GM19099 (cell line): Measurements from ENCODE around the gene ATXN1.

Experiments
- POLR2A ChIP-seq: IDR thresholded peaks from 3 replicates; pipeline ENCODE4 v1.6.1; 2011; ENCODE audit warnings: low read depth; ENCODE audit not compliant: insufficient read length; ENCODE audit errors: extremely low read depth

ATXN1 gene

GRCh38 chr6:16767765-16768476 lies 6.7 kb upstream of the ATXN1 start:
- no peak for TF ChIP-seq POLR2A

DNA sequence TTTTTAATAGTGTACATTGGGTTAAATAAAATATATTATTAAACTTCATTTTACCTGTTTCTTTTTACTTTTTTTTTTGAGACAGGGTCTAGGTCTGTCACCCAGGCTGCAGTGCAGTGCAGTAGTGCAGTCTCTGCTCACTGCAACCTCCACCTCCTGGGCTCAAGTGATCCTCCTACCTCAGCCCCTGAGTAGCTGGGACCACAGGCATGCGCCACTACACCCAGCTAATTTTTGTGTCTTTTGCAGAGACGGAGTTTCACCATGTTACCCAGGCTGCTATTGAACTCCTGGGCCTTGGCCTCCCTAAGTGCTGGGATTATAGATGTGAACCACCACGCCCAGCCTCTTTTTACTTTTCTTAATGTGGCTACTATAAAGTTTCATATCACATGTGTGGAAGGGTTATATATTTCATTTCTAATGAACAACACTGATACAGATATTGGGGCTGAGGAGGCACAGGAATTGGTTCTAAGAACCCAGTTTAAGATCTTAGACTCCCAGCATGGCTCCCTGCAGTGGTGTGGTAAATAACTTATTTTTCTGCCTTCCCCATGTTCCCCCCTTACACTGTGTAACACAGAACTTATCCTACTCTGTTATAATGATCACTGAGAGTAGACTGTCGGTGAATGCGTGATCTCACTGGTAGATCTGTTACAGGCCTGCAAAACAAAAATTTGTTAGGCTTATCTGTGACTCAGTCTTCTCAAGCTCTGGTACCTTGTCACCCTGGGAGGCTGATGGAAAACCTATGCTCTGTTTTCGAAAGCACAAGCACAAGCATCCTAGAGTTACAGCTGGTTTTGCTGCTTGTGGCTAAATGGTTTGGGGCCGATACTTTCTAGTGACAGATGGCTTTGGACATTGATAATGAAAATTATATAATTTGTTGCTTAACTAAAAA lies 5.8 kb upstream of the ATXN1 start:
- TF ChIP-seq POLR2A = no peak

- TF ChIP-seq POLR2A = no peak
These were observed 4.8 kb upstream of the ATXN1 start for GRCh38 chr6:16766043-16766536.

DNA sequence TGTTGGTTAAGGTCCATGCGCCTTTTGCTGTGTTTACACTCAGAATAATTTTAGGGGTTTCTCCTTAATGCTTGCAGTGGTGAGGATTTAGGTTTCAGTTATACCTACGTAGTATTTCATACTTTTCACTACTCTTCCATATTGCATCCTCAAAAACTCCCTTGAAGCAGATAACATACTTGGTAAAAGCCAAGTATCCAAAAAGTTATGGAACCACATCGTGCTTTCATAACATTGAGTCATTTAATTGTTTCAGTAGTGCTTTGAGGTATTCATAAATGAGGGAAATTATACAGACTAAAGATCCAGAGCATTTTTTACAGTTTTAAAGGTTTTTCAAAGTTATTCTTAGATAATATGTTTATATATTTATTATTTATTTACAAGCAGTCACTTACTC lies 4.0 kb upstream of the ATXN1 start:
- TF ChIP-seq POLR2A = no peak

GRCh38 chr6:16764188-16764950 lies 3.1 kb upstream of the ATXN1 start:
- TF ChIP-seq POLR2A = no peak

DNA sequence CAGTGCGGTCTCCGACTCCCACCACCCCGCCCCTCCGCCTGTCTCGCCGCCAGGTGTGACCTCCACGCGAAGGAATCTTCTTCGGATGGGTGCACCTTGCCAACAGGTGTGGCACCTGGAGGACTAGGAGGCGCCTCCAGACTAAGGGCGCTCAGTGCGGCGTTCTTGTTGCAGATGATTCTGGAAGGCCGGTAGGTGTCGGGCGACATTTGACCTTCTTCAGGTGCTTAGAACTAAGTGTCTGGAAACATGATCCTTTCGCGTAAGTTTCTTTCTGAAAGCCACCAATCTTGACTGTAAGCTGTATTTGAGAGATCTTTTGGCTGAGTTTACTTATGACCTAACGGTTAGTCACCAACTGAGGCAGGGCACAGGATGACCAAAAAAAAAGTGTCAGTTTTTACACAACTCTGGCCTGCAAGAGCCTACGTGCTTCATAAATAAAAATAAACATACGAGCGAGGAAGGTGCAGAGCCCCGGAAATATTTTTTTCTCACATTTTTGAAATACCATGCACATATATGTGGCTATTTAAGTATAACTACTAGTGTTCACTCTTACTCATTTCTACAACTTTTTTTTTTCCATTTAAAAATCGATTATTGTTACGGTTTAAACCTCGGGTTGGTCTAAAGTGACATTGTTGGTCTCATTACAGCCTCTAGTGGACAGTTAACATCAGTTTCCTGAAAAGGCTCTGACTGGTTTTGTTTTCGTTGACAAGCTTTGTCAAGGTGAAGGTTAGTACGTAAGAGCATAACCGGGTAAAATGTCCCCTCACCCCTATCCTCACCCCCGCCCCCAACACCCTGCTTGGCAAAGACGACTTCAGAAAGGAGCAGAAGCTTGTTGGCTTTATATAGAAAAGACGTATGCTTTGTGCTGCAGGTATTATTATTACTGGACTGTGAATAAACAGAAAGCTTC lies 1.6 kb upstream of the ATXN1 start:
- TF ChIP-seq POLR2A = no peak

DNA sequence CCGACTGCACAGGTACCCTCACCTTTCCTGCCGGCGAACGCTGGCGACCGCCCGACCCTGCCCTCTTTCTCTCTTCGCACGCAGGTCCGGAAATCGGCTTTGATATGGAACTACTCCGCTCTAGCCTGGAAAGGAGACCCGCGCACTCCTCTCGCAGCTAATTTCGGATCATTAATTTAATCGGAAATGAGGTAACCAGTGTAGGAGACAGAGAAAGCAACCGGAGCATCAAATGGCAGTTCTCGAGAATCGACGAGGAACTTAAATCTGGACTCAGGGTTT lies 949 bp upstream of the ATXN1 start:
- no peak for TF ChIP-seq POLR2A

DNA sequence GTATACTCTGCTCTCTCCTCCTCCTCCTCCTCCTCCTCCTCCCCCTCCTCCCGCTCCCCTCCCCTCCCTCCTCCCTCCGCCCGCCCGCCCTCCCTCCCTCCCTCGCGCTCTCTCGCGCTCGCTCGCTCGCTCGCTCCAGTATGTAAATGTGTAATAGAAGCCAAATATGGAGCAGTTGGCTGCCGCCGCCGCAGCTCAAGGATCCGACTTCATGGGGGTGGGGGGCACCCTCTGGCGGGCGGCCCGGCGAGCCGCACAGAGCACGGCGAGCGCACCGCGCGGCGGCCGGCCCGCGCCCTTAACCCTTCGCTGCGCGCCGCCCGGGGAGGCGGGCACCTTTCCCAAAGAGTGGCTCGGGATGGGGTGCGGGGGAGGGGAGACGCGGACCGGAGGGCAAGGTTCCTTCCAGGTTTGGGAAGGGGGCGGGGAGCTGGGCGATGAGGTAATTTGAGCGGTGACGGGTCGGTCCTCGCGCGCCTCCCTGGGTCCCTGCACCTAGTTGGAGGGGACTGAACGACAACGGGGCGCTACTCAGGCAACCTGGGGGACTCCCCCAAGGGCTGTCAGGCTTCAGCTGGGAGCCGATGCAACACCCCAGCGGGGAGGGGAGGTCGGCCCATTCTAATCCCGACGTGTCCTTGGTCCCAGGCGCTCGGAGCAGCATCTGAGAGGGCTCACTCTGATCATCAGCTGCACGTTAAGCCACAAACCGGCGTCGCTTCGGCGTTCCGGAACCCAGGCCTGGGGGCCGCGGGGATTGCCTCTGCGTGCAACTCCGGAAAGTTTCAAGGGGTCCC lies 409 bp upstream of the ATXN1 start:
- peak; percentile 29 for TF ChIP-seq POLR2A

DNA sequence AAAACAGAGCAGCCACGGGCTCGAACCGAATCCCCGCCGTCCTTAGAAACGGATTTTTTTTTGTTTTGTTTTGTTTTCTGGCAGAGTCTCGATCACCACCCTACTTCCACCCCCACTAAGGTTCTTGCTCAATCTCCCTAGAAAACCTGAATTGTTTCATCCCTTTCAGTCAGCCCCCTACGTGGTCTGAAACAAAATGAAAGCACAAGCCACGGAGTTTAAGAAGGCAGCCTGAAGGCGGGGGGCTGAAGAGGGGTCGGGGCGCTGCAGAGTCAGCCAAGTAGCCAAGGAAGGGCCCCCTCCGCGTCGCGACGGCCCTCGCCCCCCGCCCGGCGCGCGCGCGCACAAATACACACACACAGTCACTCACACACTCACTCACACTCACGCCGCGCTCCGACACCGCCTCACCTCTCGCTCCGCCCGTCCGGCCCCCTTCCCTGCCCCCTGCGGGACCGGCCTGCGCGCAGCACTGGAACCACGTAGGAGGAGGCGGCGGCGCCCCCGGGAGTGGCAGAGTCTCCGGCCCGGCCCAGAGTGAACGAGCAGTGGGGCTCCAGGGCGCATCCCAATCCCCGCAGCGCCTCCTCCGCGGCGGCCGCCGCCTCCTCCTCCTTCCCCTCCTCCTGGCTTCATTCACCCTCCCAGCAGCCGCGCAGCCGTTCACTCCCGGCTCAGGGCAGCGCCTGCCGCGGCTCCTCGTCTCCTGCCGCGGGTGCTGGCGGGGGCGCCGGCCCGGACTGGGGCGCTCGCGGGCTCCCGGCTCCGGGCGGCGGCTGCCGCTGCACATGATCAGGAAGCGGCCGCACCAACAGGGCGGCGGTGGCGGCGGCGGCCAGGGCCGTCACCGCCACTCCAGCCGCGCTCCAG lies 1.4 kb downstream of the ATXN1 start:
- peak; percentile 58 for TF ChIP-seq POLR2A

- no peak for TF ChIP-seq POLR2A
These were observed 2.0 kb downstream of the ATXN1 start for GRCh38 chr6:16759181-16759645.

GRCh38 chr6:16758163-16758975 lies 2.9 kb downstream of the ATXN1 start:
- TF ChIP-seq POLR2A = no peak

- TF ChIP-seq POLR2A = no peak
These were observed 3.9 kb downstream of the ATXN1 start for GRCh38 chr6:16757332-16757731.
